Ascending aorta (tissue), 2 donors: Measurements from ENCODE around the gene PDE4B. TPM values are rescaled to one million over a fixed set of nuclear protein-coding genes. Genes with fewer than 3 reads are reported as not detected.

ENCODE experiments used
- DNase-seq, 2 donors: peaks; one replicate each; pipeline ENCODE4 v3.0.0-alpha.2; 2019; ENCODE audit warnings: low spot score in 2 of 2
- H3K27ac ChIP-seq, 2 donors: fragments of 200-600 bp; sonication (generic); one replicate each; pipeline ENCODE4 v1.5.1; 2016 to 2017; ENCODE audit warnings: mild to moderate bottlenecking in 1 of 2
- H3K27me3 ChIP-seq: fragments of 200-600 bp; sonication (generic); one replicate; pipeline ENCODE4 v1.5.1; 2017
- H3K36me3 ChIP-seq, 2 donors: fragments of 200-600 bp; sonication (generic); one replicate each; pipeline ENCODE4 v1.5.1; 2016
- H3K4me1 ChIP-seq, 2 donors: fragments of 200-600 bp; sonication (generic); one replicate each; pipeline ENCODE4 v1.5.1; 2016 to 2017; ENCODE audit warnings: mild to moderate bottlenecking in 1 of 2
- H3K4me3 ChIP-seq, 2 donors: fragments of 200-600 bp; sonication (generic); one replicate each; pipeline ENCODE4 v1.5.1; 2016 to 2017; ENCODE audit warnings: mild to moderate bottlenecking in 1 of 2
- H3K9me3 ChIP-seq, 2 donors: fragments of 200-600 bp; sonication (generic); one replicate each; pipeline ENCODE4 v1.5.1; 2016
- CTCF ChIP-seq, 3 experiments: fragments of 200-600 bp in 2 of 3; fragments of 450-650 bp in 1 of 3; sonication (generic) in 2 of 3; IDR thresholded peaks; one replicate each; pipeline ENCODE4 v1.5.1; 2016 to 2019; ENCODE audit warnings: antibody characterized with exemption in 3 of 3, mild to moderate bottlenecking in 1 of 3, moderate library complexity in 1 of 3
- intact Hi-C: fragments of 100-400 bp; cut with DNase I; formaldehyde crosslinking; loops from one replicate; pipeline ENCODE4 v1.15.1; 2023
- total RNA-seq: library from RNA; depleted of rRNA; stranded (reverse); fragments of >200 nt; gene quantifications from one replicate; pipeline ENCODE4 v1.1.0, GENCODE V29; 2016

PDE4B gene
- total RNA-seq, 1 donor from 2014 or later, result 4.5 TPM

GRCh38 chr1:66175581-66175980, 382.9 kb downstream of the PDE4B start:
- Histone ChIP-seq H3K27me3 (no peaks in the 10 kb centered on the region), H3K36me3 (no peaks in the 10 kb centered on the region), H3K4me3 (no peak overlapping the region), H3K27ac (no peak overlapping the region), H3K9me3 (no peaks in the 10 kb centered on the region), H3K4me1 (no peaks in the 10 kb centered on the region)
- no peak for TF ChIP-seq CTCF (IDR thresholded peaks at IDR 0.05)
- DNase-seq, result no peak
- intact Hi-C loops, result no loop called here

GRCh38 chr1:66176012-66176715, 383.5 kb downstream of the PDE4B start:
- Histone ChIP-seq H3K27ac (no peak overlapping the region), H3K4me3 (no peak overlapping the region), H3K36me3 (no peaks in the 10 kb centered on the region), H3K27me3 (no peaks in the 10 kb centered on the region), H3K9me3 (no peaks in the 10 kb centered on the region), H3K4me1 (no peaks in the 10 kb centered on the region)
- no peak for DNase-seq
- intact Hi-C loops, result no loop called here
- no peak for TF ChIP-seq CTCF (IDR thresholded peaks at IDR 0.05)

DNA sequence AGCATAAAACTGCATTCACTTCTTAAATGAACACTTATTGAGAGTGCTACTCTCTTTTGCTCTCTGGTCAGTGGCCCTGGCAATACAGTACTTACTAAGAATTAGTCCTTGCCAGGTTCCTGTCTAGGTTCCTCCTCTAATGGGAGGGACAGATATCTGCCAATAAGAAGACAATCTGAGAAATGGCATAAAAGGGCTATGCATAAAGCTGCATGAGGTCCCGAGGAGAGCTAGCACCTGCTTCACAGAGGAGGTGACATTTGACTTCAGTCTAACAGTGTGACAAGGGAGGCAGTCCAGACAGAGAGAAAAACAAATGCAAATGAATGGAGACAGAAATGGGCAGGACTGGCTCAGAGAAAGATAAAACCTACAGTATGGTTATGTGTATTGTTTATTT, 384.1 kb downstream of the PDE4B start:
- no peak for DNase-seq
- Histone ChIP-seq H3K9me3 (no peaks in the 10 kb centered on the region), H3K4me1 (no peaks in the 10 kb centered on the region), H3K27me3 (no peaks in the 10 kb centered on the region), H3K4me3 (no peak overlapping the region), H3K27ac (no peak overlapping the region), H3K36me3 (no peaks in the 10 kb centered on the region)
- intact Hi-C loops, result no loop called here
- no peak for TF ChIP-seq CTCF (IDR thresholded peaks at IDR 0.05)

GRCh38 chr1:66177510-66177909, 384.8 kb downstream of the PDE4B start:
- intact Hi-C loops, result no loop called here
- Histone ChIP-seq H3K36me3 (no peaks in the 10 kb centered on the region), H3K4me3 (no peak overlapping the region), H3K27ac (no peak overlapping the region), H3K4me1 (no peaks in the 10 kb centered on the region), H3K9me3 (no peaks in the 10 kb centered on the region), H3K27me3 (no peaks in the 10 kb centered on the region)
- no peak for TF ChIP-seq CTCF (IDR thresholded peaks at IDR 0.05)
- DNase-seq, result no peak

GRCh38 chr1:66182026-66182425, 389.3 kb downstream of the PDE4B start:
- no peaks in the 10 kb centered on the region for H3K27me3 ChIP-seq
- H3K9me3 ChIP-seq, result no peaks in the 10 kb centered on the region
- H3K4me3 ChIP-seq, result no peak overlapping the region
- H3K27ac ChIP-seq, result no peak overlapping the region
- DNase-seq, result no peak
- no peaks in the 10 kb centered on the region for H3K36me3 ChIP-seq
- H3K4me1 ChIP-seq, result no peaks in the 10 kb centered on the region
- intact Hi-C loops, result no loop called here
- TF ChIP-seq CTCF (IDR thresholded peaks at IDR 0.05), result no peak
